OCI-M2 (cell line): Measurements from ENCODE around the gene HAUS6.
"Not testable (repeated sequence)": the region's sequence is repeated elsewhere in the genome, so short reads cannot be mapped to it uniquely, and the experiment has no call there.

Source experiments
- DNase-seq: peaks from one replicate; lab custom pipeline; 2025; ENCODE audit not compliant: unreplicated experiment; lab: John Stamatoyannopoulos, UW

Gene HAUS6

DNA sequence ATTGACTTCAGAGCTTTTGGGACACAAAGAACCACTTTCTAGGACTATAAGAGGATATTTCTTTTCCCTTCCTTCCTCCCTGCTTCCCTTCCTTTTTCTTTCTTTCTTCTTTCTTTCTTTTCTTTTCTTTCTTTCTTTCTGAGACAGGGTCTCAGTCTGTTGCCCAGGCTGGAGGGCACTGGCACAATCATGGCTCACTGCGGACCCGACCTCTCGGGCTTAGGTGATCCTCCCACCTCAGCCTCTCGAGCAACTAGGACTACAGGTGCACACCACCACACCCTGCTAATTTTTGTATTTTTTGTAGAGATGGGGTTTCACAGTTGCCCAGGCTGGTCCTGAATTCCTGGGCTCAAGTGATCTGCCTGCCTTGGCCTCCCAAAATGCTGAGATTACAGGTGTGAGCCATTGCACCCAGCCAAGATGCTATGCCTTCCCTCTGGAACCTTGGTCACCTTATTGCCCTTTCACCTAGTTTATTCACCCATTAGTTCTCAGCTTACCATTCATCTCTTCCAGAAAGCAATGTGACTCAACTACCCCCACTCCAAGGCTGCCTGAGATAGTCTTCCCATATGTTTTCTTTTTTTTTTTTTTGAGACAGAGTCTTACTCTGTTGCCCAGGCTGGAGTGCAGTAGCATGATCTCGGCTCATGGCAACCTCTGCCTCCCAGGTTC lies 14.5 kb upstream of the HAUS6 start:
- DNase-seq, result no peak

- DNase-seq, result no peak
These were observed 13.5 kb upstream of the HAUS6 start for GRCh38 chr9:19116107-19116790.

- no peak for DNase-seq
These were observed 12.1 kb upstream of the HAUS6 start for GRCh38 chr9:19114680-19115270.

DNA sequence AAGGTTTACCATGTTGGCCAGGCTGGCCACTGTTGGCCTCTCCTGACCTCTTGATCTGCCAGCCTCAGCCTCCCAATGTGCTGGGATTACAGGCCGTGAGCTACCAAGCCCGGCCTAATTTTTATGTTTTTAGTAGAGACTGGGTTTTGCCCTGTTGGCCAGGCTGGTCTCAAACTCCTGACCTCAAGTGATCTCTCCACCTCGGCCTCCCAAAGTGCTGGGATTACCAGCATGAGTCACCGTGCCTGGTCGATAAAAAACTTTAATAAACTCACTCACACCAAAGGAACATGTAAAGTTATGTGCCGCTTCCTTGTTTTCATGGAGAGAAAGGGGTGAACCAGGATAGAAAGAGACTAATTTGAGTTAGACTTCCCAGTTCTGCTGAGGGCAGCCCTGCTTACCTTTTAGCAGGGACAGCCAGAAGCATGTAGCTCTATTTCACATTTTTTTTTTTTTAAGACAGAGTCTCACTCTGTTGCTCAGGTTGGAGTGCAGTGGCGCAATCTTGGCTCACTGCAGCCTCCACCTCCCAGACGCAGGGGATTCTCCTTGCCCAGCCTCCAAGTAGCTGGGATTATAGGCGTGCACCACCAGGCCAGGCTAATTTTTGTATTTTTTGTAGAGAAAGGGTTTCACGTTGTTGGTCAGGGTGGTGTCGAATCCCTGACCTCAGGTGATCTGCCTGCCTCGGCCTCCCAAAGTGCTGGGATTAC lies 11.4 kb upstream of the HAUS6 start:
- DNase-seq, result no peak

DNA sequence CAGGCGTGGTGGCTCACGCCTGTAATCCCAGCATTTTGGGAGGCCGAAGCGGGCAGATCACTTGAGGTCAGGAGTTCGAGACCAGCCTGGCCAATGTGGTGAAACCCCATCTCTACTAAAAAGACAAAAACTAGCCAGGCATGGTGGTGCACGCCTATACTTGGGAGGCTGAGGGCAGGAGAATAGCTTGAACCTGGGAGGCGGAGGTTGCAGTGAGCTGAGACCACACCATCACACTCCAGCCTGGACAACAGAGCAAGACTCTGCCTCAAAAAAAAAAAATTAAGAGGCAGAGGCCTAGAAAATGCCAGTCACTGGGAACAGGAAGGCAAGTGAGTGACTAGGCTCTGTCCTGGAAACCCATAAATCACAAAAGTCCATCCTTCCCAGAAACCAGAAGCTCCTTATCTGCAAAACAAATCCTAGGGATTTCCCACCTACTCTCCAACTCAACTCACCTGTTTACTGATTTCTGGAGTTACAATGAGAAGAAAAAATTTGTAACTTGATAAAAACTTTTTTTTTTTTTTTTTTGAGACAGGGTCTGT lies 10.4 kb upstream of the HAUS6 start:
- DNase-seq, result not testable (repeated sequence)

- no peak for DNase-seq
These were observed 5.3 kb upstream of the HAUS6 start for GRCh38 chr9:19108038-19108437.

DNA sequence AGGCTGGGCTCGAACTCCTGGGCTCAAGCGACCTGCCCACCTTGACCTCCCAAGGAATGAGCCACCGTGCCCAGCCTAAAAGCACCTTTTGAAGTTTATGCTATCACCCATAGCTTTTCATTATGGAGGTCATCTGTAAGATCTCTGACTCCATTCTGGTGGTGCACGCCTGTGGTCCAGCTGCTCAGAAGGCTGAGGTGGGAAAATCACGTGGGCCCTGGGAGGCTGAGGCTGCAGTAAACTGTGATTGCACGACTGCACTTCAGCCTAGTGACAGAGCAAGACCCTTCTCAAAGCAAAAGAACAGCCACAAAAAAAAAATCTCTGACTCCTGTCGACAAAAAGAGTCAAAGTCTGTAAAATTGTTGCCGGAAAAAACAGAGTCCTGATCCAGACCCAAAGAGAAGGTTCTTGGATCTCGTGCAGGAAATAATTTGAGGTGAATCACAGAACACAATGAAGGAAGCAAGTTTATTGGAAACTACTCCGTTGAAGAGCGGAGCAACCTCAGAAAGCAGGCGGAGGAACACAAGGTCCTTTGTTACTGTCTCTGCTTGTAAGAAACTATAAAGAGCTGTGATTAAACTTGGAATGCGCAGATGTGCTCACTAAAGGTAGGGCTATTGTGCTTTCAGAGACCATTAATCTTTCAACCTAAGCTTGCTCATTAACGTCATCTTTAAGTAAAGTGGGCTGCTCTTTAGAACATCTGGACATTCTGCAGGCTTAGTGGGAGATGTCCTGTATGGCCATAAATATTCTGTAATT lies 2.0 kb upstream of the HAUS6 start:
- no peak for DNase-seq

GRCh38 chr9:19102181-19102630 lies 498 bp downstream of the HAUS6 start:
- DNase-seq, result no peak

- DNase-seq, result no peak
These were observed 1.5 kb downstream of the HAUS6 start for GRCh38 chr9:19101203-19101602.

- not testable (repeated sequence) for DNase-seq
These were observed 5.3 kb downstream of the HAUS6 start for GRCh38 chr9:19097431-19097830.

- DNase-seq, result no peak
These were observed 15.4 kb downstream of the HAUS6 start for GRCh38 chr9:19087106-19088000.

- no peak for DNase-seq
These were observed 17.4 kb downstream of the HAUS6 start for GRCh38 chr9:19085295-19085694.

DNA sequence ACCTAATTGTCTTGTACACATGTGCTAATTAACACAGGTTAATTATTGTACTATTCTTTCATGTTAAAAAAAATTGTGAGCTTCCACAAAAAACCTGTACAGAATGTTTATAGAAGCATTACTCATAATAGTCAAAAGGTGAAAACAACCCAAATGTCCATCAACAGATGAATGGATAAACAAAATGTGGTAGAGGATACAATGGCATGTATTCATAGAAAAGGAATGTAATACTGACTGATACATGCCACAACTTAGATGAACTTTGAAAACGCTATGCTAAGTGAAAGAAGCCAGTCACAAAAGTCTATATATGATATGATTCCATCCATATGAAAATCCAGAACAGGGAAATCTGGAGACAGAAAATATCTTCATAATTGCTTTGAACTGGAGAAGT lies 27.9 kb downstream of the HAUS6 start:
- no peak for DNase-seq

- no peak for DNase-seq
These were observed 28.5 kb downstream of the HAUS6 start for GRCh38 chr9:19074229-19074628.

- DNase-seq, result no peak
These were observed 45.7 kb downstream of the HAUS6 start for GRCh38 chr9:19057033-19057432.

GRCh38 chr9:19050637-19051591 lies 51.8 kb downstream of the HAUS6 start:
- DNase-seq, result no peak

DNA sequence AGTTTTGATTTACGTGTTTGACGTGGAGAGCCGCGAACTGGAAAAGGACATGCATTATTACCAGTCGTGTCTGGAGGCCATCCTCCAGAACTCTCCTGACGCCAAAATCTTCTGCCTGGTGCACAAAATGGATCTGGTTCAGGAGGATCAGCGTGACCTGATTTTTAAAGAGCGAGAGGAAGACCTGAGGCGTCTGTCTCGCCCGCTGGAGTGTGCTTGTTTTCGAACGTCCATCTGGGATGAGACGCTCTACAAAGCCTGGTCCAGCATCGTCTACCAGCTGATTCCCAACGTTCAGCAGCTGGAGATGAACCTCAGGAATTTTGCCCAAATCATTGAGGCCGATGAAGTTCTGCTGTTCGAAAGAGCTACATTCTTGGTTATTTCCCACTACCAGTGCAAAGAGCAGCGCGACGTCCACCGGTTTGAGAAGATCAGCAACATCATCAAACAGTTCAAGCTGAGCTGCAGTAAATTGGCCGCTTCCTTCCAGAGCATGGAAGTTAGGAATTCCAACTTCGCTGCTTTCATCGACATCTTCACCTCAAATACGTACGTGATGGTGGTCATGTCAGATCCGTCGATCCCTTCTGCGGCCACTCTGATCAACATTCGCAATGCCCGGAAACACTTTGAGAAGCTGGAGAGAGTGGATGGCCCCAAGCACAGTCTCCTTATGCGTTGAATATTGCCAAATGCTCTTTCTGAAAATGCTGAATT lies 52.6 kb downstream of the HAUS6 start:
- DNase-seq, result no peak
